ENCODE data around the gene NAPB. TPM values are rescaled to one million over a fixed set of nuclear protein-coding genes. Genes with fewer than 3 reads are reported as not detected.

NAPB gene
- total RNA-seq, 4 donors from 2014 or later: 4.0 to 20.5 (median 12.0) TPM

DNA sequence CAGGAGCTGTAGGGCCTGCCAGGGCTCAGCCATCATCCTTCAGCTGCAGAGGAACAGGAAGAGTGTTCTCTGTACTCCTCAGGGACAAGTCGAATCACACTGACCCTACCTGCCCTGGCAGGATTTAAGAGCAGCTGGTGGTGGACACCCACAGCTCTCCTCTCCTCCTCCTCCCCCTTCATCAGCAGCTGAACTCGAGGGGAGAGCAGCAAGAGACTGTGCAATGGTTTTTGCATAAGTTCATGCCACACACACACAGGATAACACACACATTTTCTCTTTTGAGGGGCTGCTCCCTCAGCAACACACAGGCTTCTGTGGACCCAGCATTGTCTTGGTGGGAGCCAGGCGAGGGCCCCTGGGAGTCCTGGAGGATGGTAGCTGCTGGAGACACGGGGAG is 31.5 kb upstream of the NAPB start, which contains the start of gene CST11:
Gene CST11 (minus strand): TSS at position 101 of the 400 bp plus-strand sequence. CDS start 65 bp downstream, at position 36.
- TF ChIP-seq EP300 (IDR thresholded peaks at IDR 0.05; ENCODE audit: low read depth) (no peak), POLR2AphosphoS5 (IDR thresholded peaks at IDR 0.05) (no peak), POLR2A (IDR thresholded peaks at IDR 0.05) (no peak)
- TF ChIP-seq, protein P1, sequence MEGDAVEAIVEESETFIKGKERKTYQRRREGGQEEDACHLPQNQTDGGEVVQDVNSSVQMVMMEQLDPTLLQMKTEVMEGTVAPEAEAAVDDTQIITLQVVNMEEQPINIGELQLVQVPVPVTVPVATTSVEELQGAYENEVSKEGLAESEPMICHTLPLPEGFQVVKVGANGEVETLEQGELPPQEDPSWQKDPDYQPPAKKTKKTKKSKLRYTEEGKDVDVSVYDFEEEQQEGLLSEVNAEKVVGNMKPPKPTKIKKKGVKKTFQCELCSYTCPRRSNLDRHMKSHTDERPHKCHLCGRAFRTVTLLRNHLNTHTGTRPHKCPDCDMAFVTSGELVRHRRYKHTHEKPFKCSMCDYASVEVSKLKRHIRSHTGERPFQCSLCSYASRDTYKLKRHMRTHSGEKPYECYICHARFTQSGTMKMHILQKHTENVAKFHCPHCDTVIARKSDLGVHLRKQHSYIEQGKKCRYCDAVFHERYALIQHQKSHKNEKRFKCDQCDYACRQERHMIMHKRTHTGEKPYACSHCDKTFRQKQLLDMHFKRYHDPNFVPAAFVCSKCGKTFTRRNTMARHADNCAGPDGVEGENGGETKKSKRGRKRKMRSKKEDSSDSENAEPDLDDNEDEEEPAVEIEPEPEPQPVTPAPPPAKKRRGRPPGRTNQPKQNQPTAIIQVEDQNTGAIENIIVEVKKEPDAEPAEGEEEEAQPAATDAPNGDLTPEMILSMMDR (IDR thresholded peaks at IDR 0.05): no peak
- H3K4me3 ChIP-seq: no peak within 1 kb of the TSS
- no peaks in the 10 kb centered on the region for H3K9me3 ChIP-seq
- no peaks in the 10 kb centered on the region for H3K36me3 ChIP-seq
- WGBS, 2 donors (ENCODE audit: low coverage in 1 of 2): 55% methylated on average over 4 of the region's 4 CpGs; no CpG with 5 or more reads in 1 of the 2 donors
- DNase-seq: no peak
- no peaks in the 10 kb centered on the region for H3K4me1 ChIP-seq
- intact Hi-C loops (cut with DNase I; ENCODE audit: low total_unique reads) (no loop called here), in situ Hi-C loops (cut with MboI; ENCODE audit: low pct_ligation_motif_present in 1 of 4, low pct_unique_long_range_greater_than_20kb in 1 of 4, low sequenced_read_pairs in 3 of 4) (loop anchor here in 1 of 4 donors (25.0 kb wide), 1 partner anchor 110 kb away; the partner anchor contains the start of gene CST9L)
- no peak within 1 kb of the TSS for H3K27ac ChIP-seq
- no peaks in the 10 kb centered on the region for H3K27me3 ChIP-seq

DNA sequence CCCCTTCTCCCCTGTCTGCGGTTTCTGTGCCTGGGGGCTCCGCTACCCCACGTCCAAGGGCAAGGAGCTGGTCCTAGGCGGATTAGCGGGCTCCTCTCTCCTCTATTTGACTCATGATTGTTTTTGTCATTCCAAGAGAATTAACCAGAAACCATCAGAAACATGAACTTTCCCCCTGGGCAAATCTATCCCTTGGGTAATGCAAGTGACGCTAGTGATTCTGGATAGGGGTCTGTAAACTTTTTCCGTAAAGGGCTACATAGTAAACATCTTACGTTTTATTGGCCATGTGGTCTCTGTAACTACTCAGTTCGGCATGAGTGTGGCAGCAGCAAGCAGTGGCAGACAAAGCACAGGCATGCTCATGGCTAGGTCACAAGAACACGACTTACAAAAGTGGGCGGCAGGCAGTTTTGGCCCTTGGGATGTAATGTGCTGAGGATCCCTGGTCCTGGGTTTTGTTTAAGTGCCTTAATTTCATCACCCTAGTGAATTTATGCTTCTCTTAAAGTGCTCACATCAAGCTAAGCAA is 30.7 kb upstream of the NAPB start:
- H3K4me1 ChIP-seq: no peaks in the 10 kb centered on the region
- no peaks in the 10 kb centered on the region for H3K9me3 ChIP-seq
- in situ Hi-C loops (cut with MboI; ENCODE audit: low pct_ligation_motif_present in 1 of 4, low pct_unique_long_range_greater_than_20kb in 1 of 4, low sequenced_read_pairs in 3 of 4) (loop anchor here in 1 of 4 donors (25.0 kb wide), 1 partner anchor 110 kb away; the partner anchor contains the start of gene CST9L), intact Hi-C loops (cut with DNase I; ENCODE audit: low total_unique reads) (no loop called here)
- WGBS, 2 donors (ENCODE audit: low coverage in 1 of 2): 72 to 80% methylated on average over 1 to 11 of the region's 11 CpGs
- no peaks in the 10 kb centered on the region for H3K27me3 ChIP-seq
- no peak overlapping the region for H3K4me3 ChIP-seq
- TF ChIP-seq, protein P1 (IDR thresholded peaks at IDR 0.05): no peak
- TF ChIP-seq POLR2AphosphoS5 (IDR thresholded peaks at IDR 0.05) (peak; percentile 35 to 85 (median 70)), EP300 (IDR thresholded peaks at IDR 0.05; ENCODE audit: low read depth) (no peak), POLR2A (IDR thresholded peaks at IDR 0.05) (no peak)
- no peaks in the 10 kb centered on the region for H3K36me3 ChIP-seq
- no peak for DNase-seq
- H3K27ac ChIP-seq: no peak overlapping the region

GRCh38 chr20:23450877-23451276 is 29.6 kb upstream of the NAPB start:
- Histone ChIP-seq H3K36me3 (no peaks in the 10 kb centered on the region), H3K27me3 (no peaks in the 10 kb centered on the region), H3K4me1 (no peaks in the 10 kb centered on the region), H3K27ac (no peak overlapping the region), H3K4me3 (no peak overlapping the region), H3K9me3 (no peaks in the 10 kb centered on the region)
- 83 to 89% methylated on average over 1 of the region's 1 CpG for WGBS, 2 donors (ENCODE audit: low coverage in 1 of 2)
- intact Hi-C loops (cut with DNase I; ENCODE audit: low total_unique reads) (no loop called here), in situ Hi-C loops (cut with MboI; ENCODE audit: low pct_ligation_motif_present in 1 of 4, low pct_unique_long_range_greater_than_20kb in 1 of 4, low sequenced_read_pairs in 3 of 4) (loop anchor here in 1 of 4 donors (25.0 kb wide), 1 partner anchor 111 kb away; the partner anchor contains the start of gene CST9L)
- TF ChIP-seq, protein P1 (IDR thresholded peaks at IDR 0.05): no peak
- TF ChIP-seq EP300 (IDR thresholded peaks at IDR 0.05; ENCODE audit: low read depth) (no peak), POLR2A (IDR thresholded peaks at IDR 0.05) (no peak), POLR2AphosphoS5 (IDR thresholded peaks at IDR 0.05) (no peak)
- DNase-seq: no peak

DNA sequence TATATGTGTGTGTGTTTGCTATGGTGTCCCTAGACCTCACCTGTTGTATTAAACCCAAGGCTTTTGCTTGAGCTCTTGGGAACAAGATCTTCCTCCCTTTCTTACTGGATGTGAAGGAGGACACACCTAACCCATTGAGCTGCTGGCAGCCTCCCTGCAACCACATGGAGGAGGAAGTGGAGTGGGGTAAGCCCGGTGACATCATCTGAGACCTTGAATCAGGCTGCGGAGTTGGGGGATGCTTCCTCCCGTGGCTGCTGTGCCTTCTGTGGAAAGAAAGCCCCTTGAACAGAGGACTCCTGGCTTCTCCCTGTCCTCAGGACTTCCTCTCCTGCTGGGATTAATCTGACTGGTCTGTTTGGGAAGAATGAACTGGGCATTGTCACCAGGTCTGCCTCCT is 28.1 kb upstream of the NAPB start:
- 37% methylated on average over 3 of the region's 3 CpGs; no CpG with 5 or more reads in 1 of the 2 donors for WGBS, 2 donors (ENCODE audit: low coverage in 1 of 2)
- Histone ChIP-seq H3K27ac (no peak overlapping the region), H3K36me3 (no peaks in the 10 kb centered on the region), H3K4me3 (no peak overlapping the region), H3K9me3 (no peaks in the 10 kb centered on the region), H3K4me1 (no peaks in the 10 kb centered on the region), H3K27me3 (no peaks in the 10 kb centered on the region)
- DNase-seq: no peak
- in situ Hi-C loops (cut with MboI; ENCODE audit: low pct_ligation_motif_present in 1 of 4, low pct_unique_long_range_greater_than_20kb in 1 of 4, low sequenced_read_pairs in 3 of 4) (loop anchor here in 3 of 4 donors (10.0 to 25.0 kb wide), 3 partner anchors 155 to 165 kb away; partner anchors contain the start of gene CST9 (in 2 of the 3)), intact Hi-C loops (cut with DNase I; ENCODE audit: low total_unique reads) (no loop called here)
- TF ChIP-seq POLR2A (IDR thresholded peaks at IDR 0.05) (no peak), POLR2AphosphoS5 (IDR thresholded peaks at IDR 0.05) (no peak), EP300 (IDR thresholded peaks at IDR 0.05; ENCODE audit: low read depth) (no peak)
- TF ChIP-seq, protein P1 (IDR thresholded peaks at IDR 0.05): no peak

All from transverse colon (tissue), 4 donors.